ENCODE data around the gene UBQLN3.

The UBQLN3 gene

DNA sequence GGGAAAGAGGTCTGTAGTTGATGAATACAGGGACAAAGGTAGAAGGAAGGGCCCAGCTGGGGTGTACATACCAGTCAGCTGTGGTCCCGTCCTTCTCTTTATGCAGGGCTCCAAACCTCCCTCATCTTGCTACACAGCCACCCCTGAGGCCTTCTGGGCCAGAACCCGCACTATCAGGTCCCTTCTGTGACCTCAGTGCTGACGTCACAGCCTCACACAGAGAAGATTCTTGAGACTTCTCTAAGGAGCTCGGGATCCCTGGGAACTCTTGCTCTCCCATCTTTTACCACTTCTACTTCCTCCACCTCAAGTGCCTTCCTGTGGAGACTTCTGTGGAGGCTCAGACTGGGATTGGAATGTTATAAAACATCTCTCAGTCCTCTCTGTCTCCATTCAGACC is at the start of gene UBQLN3:
UBQLN3 (minus strand) TSS at position 155 of the 400 bp plus-strand sequence. CDS start 399 bp downstream, outside the sequence.
- Mint-ChIP-seq H3K4me1 (ENCODE audit: low read depth) (no peaks in the 10 kb centered on the region), H3K36me3 (ENCODE audit: low read depth) (no peaks in the 10 kb centered on the region), H3K27me3 (peaks cover 8% of the 10 kb centered on the region), H3K4me3 (no peak within 1 kb of the TSS), H3K9me3 (no peaks in the 10 kb centered on the region), H3K27ac (no peak within 1 kb of the TSS)
- DNase-seq = no peak

- no peaks in the 10 kb centered on the region for H3K9me3 Mint-ChIP-seq
- no peak for DNase-seq
- no peaks in the 10 kb centered on the region for H3K4me1 Mint-ChIP-seq (ENCODE audit: low read depth)
- H3K27me3 Mint-ChIP-seq = no peaks in the 10 kb centered on the region
- no peak overlapping the region for H3K27ac Mint-ChIP-seq
- no peak overlapping the region for H3K4me3 Mint-ChIP-seq
- no peaks in the 10 kb centered on the region for H3K36me3 Mint-ChIP-seq (ENCODE audit: low read depth)
These were observed 48.0 kb upstream of the UBQLN3 start for GRCh38 chr11:5557751-5558150.

GRCh38 chr11:5556596-5557188 is 46.9 kb upstream of the UBQLN3 start:
- Mint-ChIP-seq H3K27ac (no peak overlapping the region), H3K27me3 (no peaks in the 10 kb centered on the region), H3K9me3 (no peaks in the 10 kb centered on the region), H3K4me3 (no peak overlapping the region), H3K36me3 (ENCODE audit: low read depth) (no peaks in the 10 kb centered on the region), H3K4me1 (ENCODE audit: low read depth) (no peaks in the 10 kb centered on the region)
- DNase-seq = no peak

GRCh38 chr11:5553343-5553742 is 43.6 kb upstream of the UBQLN3 start:
- Mint-ChIP-seq H3K36me3 (ENCODE audit: low read depth) (no peaks in the 10 kb centered on the region), H3K4me3 (no peak overlapping the region), H3K9me3 (no peaks in the 10 kb centered on the region), H3K27ac (no peak overlapping the region), H3K4me1 (ENCODE audit: low read depth) (no peaks in the 10 kb centered on the region), H3K27me3 (no peaks in the 10 kb centered on the region)
- DNase-seq = no peak

DNA sequence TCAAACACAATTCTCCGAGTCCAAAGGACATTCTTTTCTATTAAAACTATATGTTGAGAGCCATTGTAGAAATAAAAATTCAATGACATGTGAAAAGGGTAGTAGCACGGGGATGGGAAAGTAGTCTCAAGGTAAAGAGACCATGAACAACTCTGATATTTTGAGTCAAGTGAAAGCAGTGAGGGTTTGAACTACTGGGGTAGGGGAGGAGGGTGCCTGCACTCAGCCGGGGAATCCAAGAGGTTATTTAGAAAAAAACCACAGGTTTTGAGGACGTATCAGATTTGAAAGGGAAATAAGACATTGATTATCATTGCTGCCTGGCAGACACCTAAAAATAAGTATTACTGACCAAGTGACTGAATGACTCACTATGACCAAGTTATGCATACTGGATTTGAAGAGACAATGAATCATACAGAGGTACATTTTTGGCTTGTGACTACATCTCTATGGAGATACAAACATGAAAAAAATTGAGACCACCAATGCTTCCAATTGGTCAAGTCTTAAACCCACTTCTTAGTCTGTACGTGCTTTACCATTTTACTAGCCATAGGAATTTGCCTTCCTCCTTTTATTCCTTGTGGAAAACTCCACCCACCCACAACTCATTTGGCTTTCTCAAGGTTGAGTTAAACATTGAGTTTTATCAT is 40.8 kb upstream of the UBQLN3 start:
- Mint-ChIP-seq H3K36me3 (ENCODE audit: low read depth) (no peaks in the 10 kb centered on the region), H3K27me3 (no peaks in the 10 kb centered on the region), H3K9me3 (no peaks in the 10 kb centered on the region), H3K27ac (no peak overlapping the region), H3K4me3 (no peak overlapping the region), H3K4me1 (ENCODE audit: low read depth) (no peaks in the 10 kb centered on the region)
- no peak for DNase-seq

GRCh38 chr11:5548440-5548839 is 38.7 kb upstream of the UBQLN3 start, which contains the start of gene OR52H1:
OR52H1 (minus strand) TSS chr11:5548540; CDS start chr11:5545505, 3,035 bp downstream.
- H3K36me3 Mint-ChIP-seq (ENCODE audit: low read depth) = no peaks in the 10 kb centered on the region
- H3K9me3 Mint-ChIP-seq = no peaks in the 10 kb centered on the region
- H3K4me1 Mint-ChIP-seq (ENCODE audit: low read depth) = no peaks in the 10 kb centered on the region
- H3K4me3 Mint-ChIP-seq = no peak within 1 kb of the TSS
- no peak within 1 kb of the TSS for H3K27ac Mint-ChIP-seq
- no peak for DNase-seq
- H3K27me3 Mint-ChIP-seq = no peaks in the 10 kb centered on the region

DNA sequence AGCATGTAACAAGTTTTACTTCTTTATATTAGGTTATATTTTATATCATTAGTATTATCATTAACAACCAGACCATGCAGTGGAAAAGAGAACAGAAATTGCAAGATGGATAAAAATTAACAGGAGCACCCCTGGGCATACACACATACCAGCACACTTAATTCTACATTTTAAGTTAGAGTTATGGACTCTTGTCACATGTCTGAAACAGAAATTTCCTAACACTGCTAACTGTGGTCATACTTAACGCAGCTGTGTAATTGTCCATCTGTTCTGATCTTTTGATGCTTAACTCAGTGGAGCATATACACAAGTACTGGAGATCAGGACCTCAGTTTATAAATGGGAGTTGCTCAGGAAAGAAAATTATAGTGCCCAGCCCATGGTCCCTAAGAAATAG is 38.2 kb upstream of the UBQLN3 start:
- Mint-ChIP-seq H3K4me1 (ENCODE audit: low read depth) (no peaks in the 10 kb centered on the region), H3K36me3 (ENCODE audit: low read depth) (no peaks in the 10 kb centered on the region), H3K9me3 (no peaks in the 10 kb centered on the region), H3K4me3 (no peak overlapping the region), H3K27ac (no peak overlapping the region), H3K27me3 (no peaks in the 10 kb centered on the region)
- no peak for DNase-seq

- Mint-ChIP-seq H3K9me3 (no peaks in the 10 kb centered on the region), H3K27ac (no peak overlapping the region), H3K4me1 (ENCODE audit: low read depth) (no peaks in the 10 kb centered on the region), H3K36me3 (ENCODE audit: low read depth) (no peaks in the 10 kb centered on the region), H3K4me3 (no peak overlapping the region), H3K27me3 (no peaks in the 10 kb centered on the region)
- no peak for DNase-seq
These were observed 36.7 kb upstream of the UBQLN3 start for GRCh38 chr11:5546457-5546856.

DNA sequence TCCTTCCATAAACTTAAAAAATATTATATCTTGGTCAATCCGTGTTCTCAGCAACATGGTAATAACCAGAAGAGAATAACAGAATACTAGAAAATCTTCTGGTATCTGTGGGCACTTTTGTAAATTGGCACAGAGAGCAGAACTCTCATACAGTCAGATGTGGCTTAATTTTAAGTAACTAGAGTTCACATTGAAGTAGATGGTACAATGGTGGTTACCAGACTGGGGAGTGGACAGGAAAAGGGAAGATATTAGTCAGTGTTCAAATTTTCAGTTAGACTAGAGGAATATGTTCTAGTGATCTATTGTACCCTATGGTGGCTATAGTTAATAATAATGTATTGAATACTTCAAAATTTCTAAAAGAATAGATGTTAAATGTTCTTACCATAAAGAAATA is 31.7 kb upstream of the UBQLN3 start:
- DNase-seq = no peak
- Mint-ChIP-seq H3K36me3 (ENCODE audit: low read depth) (no peaks in the 10 kb centered on the region), H3K4me3 (no peak overlapping the region), H3K27me3 (no peaks in the 10 kb centered on the region), H3K9me3 (no peaks in the 10 kb centered on the region), H3K27ac (no peak overlapping the region), H3K4me1 (ENCODE audit: low read depth) (no peaks in the 10 kb centered on the region)

DNA sequence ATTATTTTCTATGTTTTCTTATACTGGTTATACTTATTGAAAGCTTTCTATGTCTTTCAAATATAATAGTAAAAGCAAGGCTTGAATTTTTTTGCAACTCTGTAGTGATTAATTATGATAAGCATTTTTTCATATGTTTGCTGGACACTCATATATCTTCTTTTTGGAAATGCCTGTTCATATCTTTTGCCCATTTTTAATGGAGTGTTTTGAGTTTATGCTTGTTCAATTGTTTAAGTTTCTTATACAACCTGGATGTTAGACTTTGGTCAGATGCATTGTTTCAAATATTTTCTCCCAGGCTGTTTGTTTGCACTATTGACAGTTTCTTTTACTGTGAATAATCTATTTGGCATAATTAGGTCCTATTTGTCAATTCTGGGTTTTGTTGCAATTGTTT is 26.7 kb upstream of the UBQLN3 start:
- no peaks in the 10 kb centered on the region for H3K27me3 Mint-ChIP-seq
- no peaks in the 10 kb centered on the region for H3K36me3 Mint-ChIP-seq (ENCODE audit: low read depth)
- H3K27ac Mint-ChIP-seq = no peak overlapping the region
- no peak for DNase-seq
- H3K9me3 Mint-ChIP-seq = no peaks in the 10 kb centered on the region
- no peaks in the 10 kb centered on the region for H3K4me1 Mint-ChIP-seq (ENCODE audit: low read depth)
- H3K4me3 Mint-ChIP-seq = no peak overlapping the region

- no peaks in the 10 kb centered on the region for H3K36me3 Mint-ChIP-seq (ENCODE audit: low read depth)
- no peaks in the 10 kb centered on the region for H3K9me3 Mint-ChIP-seq
- DNase-seq = no peak
- H3K4me3 Mint-ChIP-seq = no peak overlapping the region
- H3K27me3 Mint-ChIP-seq = no peaks in the 10 kb centered on the region
- no peaks in the 10 kb centered on the region for H3K4me1 Mint-ChIP-seq (ENCODE audit: low read depth)
- no peak overlapping the region for H3K27ac Mint-ChIP-seq
These were observed 24.3 kb upstream of the UBQLN3 start for GRCh38 chr11:5534046-5534445.

GRCh38 chr11:5531053-5531831 is 21.5 kb upstream of the UBQLN3 start:
- H3K9me3 Mint-ChIP-seq = no peaks in the 10 kb centered on the region
- H3K4me1 Mint-ChIP-seq (ENCODE audit: low read depth) = no peaks in the 10 kb centered on the region
- no peak overlapping the region for H3K4me3 Mint-ChIP-seq
- no peak overlapping the region for H3K27ac Mint-ChIP-seq
- DNase-seq = no peak
- no peaks in the 10 kb centered on the region for H3K36me3 Mint-ChIP-seq (ENCODE audit: low read depth)
- no peaks in the 10 kb centered on the region for H3K27me3 Mint-ChIP-seq

DNA sequence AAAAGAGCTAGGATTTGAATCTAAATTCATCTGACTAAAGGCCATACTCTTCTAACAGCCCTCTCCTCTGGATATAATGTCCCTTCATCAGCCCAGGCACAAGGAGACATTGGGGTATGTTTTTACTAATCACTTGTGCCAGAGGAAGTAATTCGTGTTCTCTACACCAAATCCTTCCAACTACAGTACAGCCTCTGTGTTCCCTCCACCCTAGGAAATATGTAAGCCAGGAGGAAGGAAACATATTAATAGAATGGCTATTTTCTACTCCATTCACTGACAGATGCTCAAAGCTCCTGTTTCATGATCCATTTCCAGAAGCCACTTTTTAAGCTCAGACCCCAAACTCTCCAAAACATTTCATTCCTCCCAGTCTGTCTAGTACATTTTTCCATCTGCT is 18.7 kb upstream of the UBQLN3 start:
- Mint-ChIP-seq H3K36me3 (ENCODE audit: low read depth) (no peaks in the 10 kb centered on the region), H3K9me3 (no peaks in the 10 kb centered on the region), H3K27me3 (no peaks in the 10 kb centered on the region), H3K27ac (no peak overlapping the region), H3K4me3 (no peak overlapping the region), H3K4me1 (ENCODE audit: low read depth) (no peaks in the 10 kb centered on the region)
- no peak for DNase-seq

DNA sequence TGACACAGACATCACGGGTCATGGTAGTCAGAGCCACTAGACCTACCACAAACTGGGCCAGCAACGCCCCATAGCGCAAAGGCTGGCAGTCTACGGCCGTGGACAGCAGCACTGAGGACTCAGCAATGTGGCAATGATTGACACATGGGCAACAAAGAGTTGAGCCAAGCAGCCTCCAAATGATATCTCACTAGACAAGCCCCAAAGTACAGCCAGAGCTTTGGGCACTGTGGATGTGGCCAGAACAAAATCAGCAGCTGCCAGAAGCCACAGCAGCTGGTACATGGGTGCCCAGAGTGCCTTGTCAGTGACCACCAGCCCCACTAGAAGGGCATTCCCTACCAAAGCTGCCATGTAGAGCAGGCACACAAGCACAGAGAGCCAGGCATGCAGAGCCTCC is 18.0 kb upstream of the UBQLN3 start:
- H3K4me1 Mint-ChIP-seq (ENCODE audit: low read depth) = no peaks in the 10 kb centered on the region
- no peak overlapping the region for H3K27ac Mint-ChIP-seq
- DNase-seq = no peak
- no peak overlapping the region for H3K4me3 Mint-ChIP-seq
- no peaks in the 10 kb centered on the region for H3K9me3 Mint-ChIP-seq
- no peaks in the 10 kb centered on the region for H3K36me3 Mint-ChIP-seq (ENCODE audit: low read depth)
- no peaks in the 10 kb centered on the region for H3K27me3 Mint-ChIP-seq

DNA sequence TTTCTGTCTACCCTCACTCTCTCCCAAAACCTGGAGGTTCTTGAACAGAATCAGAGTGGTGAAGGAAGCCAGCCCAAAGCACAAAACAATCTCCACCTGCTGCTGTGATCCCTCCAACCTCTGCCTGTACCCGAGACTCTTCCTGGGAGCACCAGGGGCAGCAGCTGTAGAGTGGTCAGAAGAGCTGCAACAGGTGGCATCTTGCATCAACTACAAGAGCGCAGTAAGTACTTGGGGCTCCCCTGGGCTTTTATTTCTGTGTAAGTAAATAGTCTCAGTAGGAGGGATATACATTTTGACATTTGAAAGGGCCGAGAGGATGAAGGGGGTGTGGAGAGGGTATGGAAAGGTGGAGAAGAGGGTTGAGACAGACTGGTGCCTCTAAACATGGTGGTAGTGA is 15.0 kb upstream of the UBQLN3 start:
- DNase-seq = no peak
- Mint-ChIP-seq H3K4me1 (ENCODE audit: low read depth) (no peaks in the 10 kb centered on the region), H3K4me3 (no peak overlapping the region), H3K9me3 (no peaks in the 10 kb centered on the region), H3K27me3 (no peaks in the 10 kb centered on the region), H3K36me3 (ENCODE audit: low read depth) (no peaks in the 10 kb centered on the region), H3K27ac (no peak overlapping the region)

Measured in activated T-cell treated with anti-CD3 and anti-CD28 coated beads, Interleukin-2, amount 50 U/mL, for 24 hours (primary cell).